Measurements from ENCODE around the gene TNNT3. TPM values are rescaled to one million over a fixed set of nuclear protein-coding genes. Genes with fewer than 3 reads are reported as not detected.

The TNNT3 gene
- total RNA-seq, 3 donors from 2014 or later: 0.72 to 2.7 TPM; not detected in 1

DNA sequence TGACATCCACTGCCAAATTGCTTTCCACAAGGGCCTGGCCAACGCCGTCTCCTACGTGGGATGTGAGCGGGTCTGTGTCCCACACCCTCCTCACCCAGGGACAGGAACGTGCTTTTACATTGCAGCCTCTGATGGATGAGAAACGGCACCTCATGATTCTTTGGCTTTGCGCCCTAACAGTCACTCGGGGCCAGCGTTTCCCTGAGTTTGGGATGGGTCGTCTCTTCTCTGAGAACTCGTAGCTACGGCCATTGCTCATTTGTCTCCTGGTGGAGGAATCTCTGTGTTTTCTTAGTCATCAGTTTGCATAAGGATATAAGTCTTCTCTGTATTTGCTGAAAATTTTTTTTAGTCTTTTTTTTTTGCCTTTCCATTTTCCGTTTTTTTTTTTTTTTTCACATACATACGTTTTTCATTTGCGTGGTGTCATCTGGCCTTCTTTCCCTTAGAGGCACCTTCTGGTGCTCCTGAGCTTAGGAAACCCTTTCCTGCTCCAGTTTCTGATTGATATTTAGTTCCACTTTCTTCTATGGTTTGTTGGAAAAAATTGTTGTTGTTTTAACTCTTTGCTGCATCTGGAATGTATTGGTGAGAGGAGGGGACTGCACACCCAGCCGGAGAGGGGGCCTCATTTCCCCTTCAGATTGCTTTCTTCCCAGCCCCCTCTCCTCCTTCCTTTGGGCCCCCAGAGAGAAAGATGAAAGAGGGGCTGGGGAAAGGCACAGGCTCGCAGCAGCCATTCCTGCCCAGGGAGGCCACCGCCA is 12.0 kb downstream of the TNNT3 start:
- DNase-seq: no peak
- intact Hi-C loops (cut with DNase I, micrococcal nuclease): no loop called here

DNA sequence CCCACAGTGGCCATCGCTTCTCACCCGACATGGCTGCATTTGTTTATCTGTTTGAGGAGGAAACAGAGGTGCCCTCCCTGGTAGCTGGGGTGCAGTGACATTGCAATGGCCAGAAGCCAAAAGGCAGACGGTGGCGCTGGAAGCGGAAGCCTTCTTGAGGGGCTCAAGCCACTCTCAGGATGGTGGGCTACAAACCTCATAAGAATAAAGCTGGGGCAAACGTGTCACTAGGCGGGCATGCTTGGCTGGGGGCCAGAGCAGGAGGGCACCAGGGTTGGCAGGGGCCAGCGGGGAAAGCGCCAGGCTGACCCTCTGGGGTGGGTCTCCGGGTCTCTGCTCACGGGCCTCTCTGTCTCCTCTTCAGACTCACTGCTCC is 12.6 kb downstream of the TNNT3 start:
- no peaks in the 10 kb centered on the region for H3K9me3 ChIP-seq
- DNase-seq: no peak
- no peaks in the 10 kb centered on the region for H3K36me3 ChIP-seq (ENCODE audit: low read depth)
- TF ChIP-seq, protein P1, sequence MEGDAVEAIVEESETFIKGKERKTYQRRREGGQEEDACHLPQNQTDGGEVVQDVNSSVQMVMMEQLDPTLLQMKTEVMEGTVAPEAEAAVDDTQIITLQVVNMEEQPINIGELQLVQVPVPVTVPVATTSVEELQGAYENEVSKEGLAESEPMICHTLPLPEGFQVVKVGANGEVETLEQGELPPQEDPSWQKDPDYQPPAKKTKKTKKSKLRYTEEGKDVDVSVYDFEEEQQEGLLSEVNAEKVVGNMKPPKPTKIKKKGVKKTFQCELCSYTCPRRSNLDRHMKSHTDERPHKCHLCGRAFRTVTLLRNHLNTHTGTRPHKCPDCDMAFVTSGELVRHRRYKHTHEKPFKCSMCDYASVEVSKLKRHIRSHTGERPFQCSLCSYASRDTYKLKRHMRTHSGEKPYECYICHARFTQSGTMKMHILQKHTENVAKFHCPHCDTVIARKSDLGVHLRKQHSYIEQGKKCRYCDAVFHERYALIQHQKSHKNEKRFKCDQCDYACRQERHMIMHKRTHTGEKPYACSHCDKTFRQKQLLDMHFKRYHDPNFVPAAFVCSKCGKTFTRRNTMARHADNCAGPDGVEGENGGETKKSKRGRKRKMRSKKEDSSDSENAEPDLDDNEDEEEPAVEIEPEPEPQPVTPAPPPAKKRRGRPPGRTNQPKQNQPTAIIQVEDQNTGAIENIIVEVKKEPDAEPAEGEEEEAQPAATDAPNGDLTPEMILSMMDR (IDR thresholded peaks at IDR 0.05): no peak
- H3K4me3 ChIP-seq: no peak overlapping the region
- ATAC-seq: no peak
- intact Hi-C loops (cut with DNase I, micrococcal nuclease): no loop called here
- no peaks in the 10 kb centered on the region for H3K4me1 ChIP-seq (ENCODE audit: low read depth)

More for the DNA sequence above, 12.0 kb downstream of the TNNT3 start:
- Histone ChIP-seq H3K4me3 (no peak overlapping the region), H3K36me3 (ENCODE audit: low read depth) (no peaks in the 10 kb centered on the region), H3K9me3 (no peaks in the 10 kb centered on the region), H3K4me1 (ENCODE audit: low read depth) (no peaks in the 10 kb centered on the region)
- TF ChIP-seq, protein P1 (IDR thresholded peaks at IDR 0.05): no peak
- no peak for ATAC-seq

DNA sequence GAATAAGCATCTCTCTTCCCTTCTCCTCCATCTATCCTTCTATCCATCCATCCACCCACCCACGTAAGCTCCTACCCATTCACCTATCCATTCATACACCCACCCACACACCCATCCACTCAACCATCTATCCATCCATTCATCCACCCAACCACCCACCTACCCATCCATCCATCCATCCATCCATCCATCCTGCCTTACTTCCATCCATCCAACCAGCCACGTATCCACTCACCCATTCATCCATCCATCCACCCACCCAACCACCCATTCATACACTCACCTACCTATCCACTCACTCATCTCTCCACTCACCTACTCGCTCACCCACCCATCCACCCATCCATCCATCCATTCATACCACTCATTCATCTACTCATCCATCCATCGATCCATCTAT is 13.2 kb downstream of the TNNT3 start:
- intact Hi-C loops (cut with DNase I, micrococcal nuclease): no loop called here
- no peaks in the 10 kb centered on the region for H3K4me1 ChIP-seq (ENCODE audit: low read depth)
- no peak overlapping the region for H3K4me3 ChIP-seq
- ATAC-seq (no peak), DNase-seq (no peak)
- TF ChIP-seq, protein P1 (IDR thresholded peaks at IDR 0.05): no peak
- H3K36me3 ChIP-seq (ENCODE audit: low read depth): no peaks in the 10 kb centered on the region
- no peaks in the 10 kb centered on the region for H3K9me3 ChIP-seq

DNA sequence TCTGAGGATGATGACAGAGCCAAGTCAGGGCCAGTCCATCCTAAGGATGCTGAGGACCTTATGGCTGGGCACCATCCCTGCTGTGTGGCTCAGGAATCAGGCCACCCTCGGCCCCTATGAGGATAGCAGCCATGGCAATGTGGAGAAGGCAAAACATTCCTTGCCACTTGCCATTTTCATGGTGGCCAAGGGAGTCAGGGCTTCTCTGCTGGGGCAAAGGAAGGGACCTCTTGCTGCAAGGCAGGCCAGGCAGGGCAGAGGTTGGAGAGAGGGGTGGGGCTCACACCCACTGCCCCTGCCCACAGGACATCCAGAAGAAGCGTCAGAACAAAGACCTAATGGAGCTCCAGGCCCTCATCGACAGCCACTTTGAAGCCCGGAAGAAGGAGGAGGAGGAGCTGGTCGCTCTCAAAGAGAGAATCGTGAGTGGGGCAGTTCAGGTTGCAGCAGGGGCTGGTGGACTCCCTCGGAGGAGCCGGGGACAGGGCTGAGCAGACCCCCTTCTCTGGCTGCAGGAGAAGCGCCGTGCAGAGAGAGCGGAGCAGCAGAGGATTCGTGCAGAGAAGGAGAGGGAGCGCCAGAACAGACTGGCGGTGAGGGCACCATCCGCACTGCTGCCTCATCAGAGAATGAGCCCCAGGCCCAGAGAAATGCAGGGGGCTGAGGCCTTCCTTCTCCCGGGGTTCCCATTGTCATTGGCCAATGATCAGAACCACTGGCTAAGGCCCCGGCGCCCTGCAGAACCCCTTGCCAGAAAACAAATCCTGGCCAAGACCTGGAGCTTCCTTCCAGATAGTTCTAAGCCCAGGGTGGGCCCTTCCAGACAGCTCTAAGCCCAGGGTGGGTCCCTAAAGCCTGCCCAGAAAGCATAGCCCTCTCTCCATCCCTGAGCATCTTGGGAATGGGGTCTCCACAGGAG is 14.2 kb downstream of the TNNT3 start:
- intact Hi-C loops (cut with DNase I, micrococcal nuclease): no loop called here
- H3K4me3 ChIP-seq: no peak overlapping the region
- TF ChIP-seq, protein P1 (IDR thresholded peaks at IDR 0.05): no peak
- ATAC-seq: no peak
- H3K9me3 ChIP-seq: no peaks in the 10 kb centered on the region
- H3K36me3 ChIP-seq (ENCODE audit: low read depth): no peaks in the 10 kb centered on the region
- no peaks in the 10 kb centered on the region for H3K4me1 ChIP-seq (ENCODE audit: low read depth)
- peak in 1 of 3 donors; percentile 15 for DNase-seq

DNA sequence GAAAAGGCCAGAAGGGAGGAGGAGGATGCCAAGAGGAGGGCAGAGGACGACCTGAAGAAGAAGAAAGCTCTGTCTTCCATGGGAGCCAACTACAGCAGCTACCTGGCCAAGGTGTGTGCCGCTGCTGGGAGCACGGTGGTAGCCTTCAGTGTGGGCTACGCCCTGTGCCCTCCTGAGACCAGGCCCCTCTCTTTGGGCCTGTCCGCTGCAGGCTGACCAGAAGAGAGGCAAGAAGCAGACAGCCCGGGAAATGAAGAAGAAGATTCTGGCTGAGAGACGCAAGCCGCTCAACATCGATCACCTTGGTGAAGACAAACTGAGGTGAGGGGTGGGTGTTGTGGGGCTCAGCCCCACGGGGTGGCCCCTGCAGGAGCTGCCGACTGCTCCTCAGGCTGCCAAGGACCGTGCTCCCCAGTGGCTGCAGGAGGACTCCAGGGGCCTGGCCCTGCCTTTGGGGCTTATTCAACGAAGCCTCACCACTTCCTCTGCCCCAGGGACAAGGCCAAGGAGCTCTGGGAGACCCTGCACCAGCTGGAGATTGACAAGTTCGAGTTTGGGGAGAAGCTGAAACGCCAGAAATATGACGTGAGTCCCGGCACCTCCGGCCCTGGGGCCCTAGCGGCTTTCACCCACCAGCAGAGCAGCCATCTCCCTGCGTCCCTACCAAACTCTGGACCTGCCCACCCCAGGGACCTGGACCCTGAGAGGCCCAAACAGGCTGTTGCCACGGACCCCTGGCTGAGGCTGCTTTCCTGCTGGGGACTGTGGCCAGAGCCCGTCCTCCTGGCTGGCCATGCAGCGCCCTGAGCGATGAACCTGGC is 15.0 kb downstream of the TNNT3 start:
- Histone ChIP-seq H3K4me1 (ENCODE audit: low read depth) (no peaks in the 10 kb centered on the region), H3K9me3 (no peaks in the 10 kb centered on the region), H3K4me3 (no peak overlapping the region), H3K36me3 (ENCODE audit: low read depth) (no peaks in the 10 kb centered on the region)
- ATAC-seq: no peak
- TF ChIP-seq, protein P1 (IDR thresholded peaks at IDR 0.05): no peak
- intact Hi-C loops (cut with DNase I, micrococcal nuclease): no loop called here
- peak in 1 of 3 donors; percentile 31 for DNase-seq
